Neuronal stem cell (in vitro differentiated cells): ENCODE data around the gene CORO2B.

ENCODE experiments used
- DNase-seq: peaks from one replicate; pipeline ENCODE4 v3.0.0-alpha.2; 2013; ENCODE audit warnings: low spot score
- H2AFZ ChIP-seq: one replicate; pipeline ENCODE4 v1.6.1; 2013; ENCODE audit warnings: mild to moderate bottlenecking, low read length, inconsistent platforms
- H2AK5ac ChIP-seq: 2 replicates; pipeline ENCODE4 v1.6.1; 2013; ENCODE audit warnings: low read depth, mild to moderate bottlenecking, inconsistent platforms, low read length, moderate library complexity, mixed read lengths
- H2BK120ac ChIP-seq: 2 replicates; pipeline ENCODE4 v1.6.1; 2013; ENCODE audit warnings: low read depth, mild to moderate bottlenecking, inconsistent platforms, low read length, moderate library complexity, mixed read lengths
- H2BK12ac ChIP-seq: one replicate; pipeline ENCODE4 v1.6.1; 2013; ENCODE audit warnings: low read length, inconsistent platforms
- H2BK15ac ChIP-seq: 2 replicates; pipeline ENCODE4 v1.6.1; 2013; ENCODE audit warnings: mild to moderate bottlenecking, low read length, inconsistent platforms, mixed read lengths
- H2BK5ac ChIP-seq: one replicate; pipeline ENCODE4 v1.6.1; 2013; ENCODE audit warnings: inconsistent platforms, mild to moderate bottlenecking, low read length, moderate library complexity
- H3K14ac ChIP-seq: one replicate; pipeline ENCODE4 v1.6.1; 2013; ENCODE audit warnings: low read length, inconsistent platforms
- H3K18ac ChIP-seq: 2 replicates; pipeline ENCODE4 v1.6.1; 2013; ENCODE audit warnings: low read length, inconsistent platforms
- H3K23ac ChIP-seq: 2 replicates; pipeline ENCODE4 v1.6.1; 2013; ENCODE audit warnings: low read depth, mild to moderate bottlenecking, mixed read lengths, low read length, inconsistent platforms; ENCODE audit not compliant: poor library complexity
- H3K27ac ChIP-seq: replicated peaks from 3 replicates; pipeline ENCODE4 v1.5.1; 2013; ENCODE audit warnings: low read length, inconsistent platforms
- H3K27me3 ChIP-seq, 3 experiments: 2 replicates each; pipeline ENCODE4 v1.6.1; 2013; ENCODE audit warnings: low read length in 3 of 3, mild to moderate bottlenecking in 2 of 3, inconsistent platforms in 1 of 3, low read depth in 1 of 3, mixed read lengths in 1 of 3, moderate library complexity in 1 of 3; ENCODE audit not compliant: control insufficient read depth in 3 of 3, insufficient read depth in 3 of 3
- H3K36me3 ChIP-seq, 2 donors: replicated peaks in 1 of 2; 2 replicates each; pipeline ENCODE4 v1.6.1; 2013; ENCODE audit warnings: low read length in 2 of 2; ENCODE audit not compliant: control insufficient read depth in 2 of 2, insufficient read depth in 2 of 2
- H3K4ac ChIP-seq: 2 replicates; pipeline ENCODE4 v1.6.1; 2013; ENCODE audit warnings: inconsistent platforms, mild to moderate bottlenecking, low read length, moderate library complexity
- H3K4me1 ChIP-seq, 2 donors: 1 replicate in 1 of 2; 2 replicates in 1 of 2; pipeline ENCODE4 v1.6.1; 2013; ENCODE audit warnings: low read length in 2 of 2, low read depth in 1 of 2; ENCODE audit not compliant: control insufficient read depth in 2 of 2, insufficient read depth in 1 of 2
- H3K4me2 ChIP-seq: one replicate; pipeline ENCODE4 v1.6.1; 2013; ENCODE audit warnings: mild to moderate bottlenecking, low read length, inconsistent platforms; ENCODE audit not compliant: insufficient read depth, poor library complexity, severe bottlenecking
- H3K4me3 ChIP-seq, 2 donors: 2 replicates each; pipeline ENCODE4 v1.5.1; 2013; ENCODE audit warnings: low read length in 2 of 2, mild to moderate bottlenecking in 2 of 2, inconsistent platforms in 1 of 2, moderate library complexity in 1 of 2
- H3K79me1 ChIP-seq: one replicate; pipeline ENCODE4 v1.6.1; 2013; ENCODE audit warnings: low read depth, mild to moderate bottlenecking, inconsistent platforms, low read length, moderate library complexity
- H3K9ac ChIP-seq: one replicate; pipeline ENCODE4 v1.6.1; 2013; ENCODE audit warnings: mild to moderate bottlenecking, low read depth, low read length, inconsistent platforms; ENCODE audit not compliant: poor library complexity
- H3K9me3 ChIP-seq, 2 donors: replicated peaks in 1 of 2; 2 replicates each; pipeline versions ENCODE3 to v1.6.1; 2013; ENCODE audit warnings: low read length in 2 of 2, mild to moderate bottlenecking in 2 of 2, inconsistent platforms in 1 of 2, low read depth in 1 of 2, mixed read lengths in 1 of 2, moderate library complexity in 1 of 2; ENCODE audit not compliant: control insufficient read depth in 2 of 2, insufficient read depth in 1 of 2
- H4K8ac ChIP-seq: one replicate; pipeline ENCODE4 v1.6.1; 2013; ENCODE audit warnings: low read depth, mild to moderate bottlenecking, inconsistent platforms, low read length, moderate library complexity
- H4K91ac ChIP-seq: one replicate; pipeline ENCODE4 v1.6.1; 2013; ENCODE audit warnings: low read length, low read depth, mild to moderate bottlenecking, inconsistent platforms; ENCODE audit not compliant: poor library complexity
- WGBS, 2 donors: extraction: QIAGEN DNeasy Blood & Tissue Kit; methylation state at CpG; one replicate each; pipeline ENCODE4 v1.1.7; 2013; ENCODE audit warnings: missing lambda C conversion rate in 2 of 2, mixed read lengths in 1 of 2; ENCODE audit not compliant: insufficient read length in 2 of 2, insufficient replicate concordance in 1 of 2; ENCODE audit errors: extremely low coverage in 2 of 2; 5-methylcytosine and 5-hydroxymethylcytosine counted together

CORO2B gene

DNA sequence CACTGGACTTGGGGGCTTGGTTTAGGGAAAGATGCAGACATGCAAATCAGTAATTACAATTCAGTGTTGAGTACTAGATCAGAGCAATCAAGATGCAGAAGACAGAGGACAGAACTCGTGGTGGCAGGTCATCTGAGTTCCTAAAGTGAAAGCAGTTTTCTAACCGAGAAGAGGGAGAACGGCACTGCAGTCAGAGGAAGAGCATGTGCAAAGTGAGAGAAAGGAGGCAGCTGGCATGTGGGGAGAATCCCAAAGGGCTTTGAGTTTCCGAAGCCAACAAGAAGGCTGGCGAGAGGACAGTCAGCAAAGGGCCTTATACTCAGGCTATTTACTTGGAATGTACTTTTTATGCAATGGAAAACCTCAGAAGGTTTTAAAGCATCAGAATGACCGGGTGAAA is 154.9 kb downstream of the CORO2B start:
- no peak for DNase-seq
- peaks cover 0 to 12% (median 0%) of the 10 kb centered on the region in 3 experiments for H3K27me3 ChIP-seq
- H3K9ac ChIP-seq: no peak overlapping the region
- no peak overlapping the region for H2BK12ac ChIP-seq
- no CpG with 5 or more reads among the region's 6 CpGs for WGBS, 2 donors
- H3K79me1 ChIP-seq: no peaks in the 10 kb centered on the region
- no peak overlapping the region for H3K14ac ChIP-seq
- H3K4me1 ChIP-seq: peaks cover 3 to 7% of the 10 kb centered on the region in 2 donors
- H3K4me2 ChIP-seq: no peak overlapping the region
- H3K27ac ChIP-seq: no peak overlapping the region
- no peaks in the 10 kb centered on the region for H3K36me3 ChIP-seq
- no peak overlapping the region for H2BK120ac ChIP-seq
- H2BK15ac ChIP-seq: no peak overlapping the region
- no peak overlapping the region for H2BK5ac ChIP-seq
- no peak overlapping the region for H3K23ac ChIP-seq
- H3K4me3 ChIP-seq: no peak overlapping the region
- H3K18ac ChIP-seq: no peak overlapping the region
- no peak overlapping the region for H4K91ac ChIP-seq
- no peak overlapping the region for H2AFZ ChIP-seq
- no peak overlapping the region for H3K4ac ChIP-seq
- H4K8ac ChIP-seq: no peak overlapping the region
- H2AK5ac ChIP-seq: no peak overlapping the region
- H3K9me3 ChIP-seq: no peaks in the 10 kb centered on the region

DNA sequence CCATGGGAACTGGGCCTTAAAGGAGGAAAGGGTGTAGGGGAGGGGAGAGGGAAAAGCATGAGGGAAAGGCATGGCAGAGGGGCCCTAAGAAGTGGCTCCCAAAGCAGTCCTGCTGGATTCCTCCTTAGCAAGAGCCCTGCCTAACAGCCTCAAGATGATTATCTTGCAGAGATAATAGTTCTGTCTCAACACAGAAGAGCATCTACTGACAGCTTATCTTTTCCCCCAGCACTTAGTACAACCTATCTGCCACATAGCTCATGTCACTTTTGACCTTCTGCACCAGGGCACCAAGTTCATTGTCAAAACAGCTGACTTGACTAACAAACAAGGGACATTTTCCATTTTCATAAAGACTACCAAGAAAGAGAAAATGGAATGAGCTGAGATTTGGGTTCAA is 155.6 kb downstream of the CORO2B start:
- no peak overlapping the region for H3K23ac ChIP-seq
- H3K18ac ChIP-seq: no peak overlapping the region
- H3K27ac ChIP-seq: no peak overlapping the region
- DNase-seq: no peak
- no peak overlapping the region for H3K9ac ChIP-seq
- peaks cover 0 to 12% (median 0%) of the 10 kb centered on the region in 3 experiments for H3K27me3 ChIP-seq
- no peak overlapping the region for H3K4ac ChIP-seq
- H3K14ac ChIP-seq: no peak overlapping the region
- H2AK5ac ChIP-seq: no peak overlapping the region
- no peak overlapping the region for H3K4me2 ChIP-seq
- no peak overlapping the region for H2BK15ac ChIP-seq
- H3K9me3 ChIP-seq: no peaks in the 10 kb centered on the region
- H2BK12ac ChIP-seq: no peak overlapping the region
- no peak overlapping the region for H4K91ac ChIP-seq
- peaks cover 3 to 7% of the 10 kb centered on the region in 2 donors for H3K4me1 ChIP-seq
- no peak overlapping the region for H2BK120ac ChIP-seq
- H2AFZ ChIP-seq: no peak overlapping the region
- no peaks in the 10 kb centered on the region for H3K79me1 ChIP-seq
- H3K36me3 ChIP-seq: no peaks in the 10 kb centered on the region
- no peak overlapping the region for H4K8ac ChIP-seq
- no peak overlapping the region for H3K4me3 ChIP-seq
- H2BK5ac ChIP-seq: no peak overlapping the region

DNA sequence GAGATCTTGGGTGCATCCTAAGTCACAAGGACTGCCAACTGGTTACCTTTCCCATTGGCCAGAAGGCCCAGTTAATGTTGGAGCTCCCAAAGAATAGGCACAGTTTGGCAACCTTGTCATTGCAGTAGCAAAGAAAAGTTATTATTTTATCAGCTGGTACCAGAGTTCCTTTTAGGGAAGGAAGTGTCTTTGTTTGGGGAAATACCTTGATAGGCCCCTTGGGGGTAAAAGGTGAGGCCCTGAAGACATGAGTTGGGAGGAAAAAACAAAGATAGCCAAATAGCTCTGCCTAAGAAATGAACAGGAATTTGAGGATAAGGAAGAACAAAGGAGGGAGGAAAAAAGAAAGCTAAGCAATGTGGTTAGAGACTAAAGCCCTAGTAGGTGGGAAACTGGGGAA is 156.1 kb downstream of the CORO2B start:
- no peak for DNase-seq
- H3K4me1 ChIP-seq: peaks cover 3 to 7% of the 10 kb centered on the region in 2 donors
- no peak overlapping the region for H3K4me3 ChIP-seq
- no peak overlapping the region for H2AK5ac ChIP-seq
- peaks cover 0 to 12% (median 0%) of the 10 kb centered on the region in 3 experiments for H3K27me3 ChIP-seq
- H2BK5ac ChIP-seq: no peak overlapping the region
- no peaks in the 10 kb centered on the region for H3K36me3 ChIP-seq
- no peak overlapping the region for H3K23ac ChIP-seq
- H4K91ac ChIP-seq: no peak overlapping the region
- H2AFZ ChIP-seq: no peak overlapping the region
- H3K4me2 ChIP-seq: no peak overlapping the region
- no peak overlapping the region for H3K14ac ChIP-seq
- no peaks in the 10 kb centered on the region for H3K9me3 ChIP-seq
- no peak overlapping the region for H3K18ac ChIP-seq
- no peaks in the 10 kb centered on the region for H3K79me1 ChIP-seq
- no peak overlapping the region for H3K4ac ChIP-seq
- H3K27ac ChIP-seq: no peak overlapping the region
- no peak overlapping the region for H4K8ac ChIP-seq
- no peak overlapping the region for H3K9ac ChIP-seq
- H2BK15ac ChIP-seq: no peak overlapping the region
- H2BK120ac ChIP-seq: no peak overlapping the region
- H2BK12ac ChIP-seq: no peak overlapping the region

DNA sequence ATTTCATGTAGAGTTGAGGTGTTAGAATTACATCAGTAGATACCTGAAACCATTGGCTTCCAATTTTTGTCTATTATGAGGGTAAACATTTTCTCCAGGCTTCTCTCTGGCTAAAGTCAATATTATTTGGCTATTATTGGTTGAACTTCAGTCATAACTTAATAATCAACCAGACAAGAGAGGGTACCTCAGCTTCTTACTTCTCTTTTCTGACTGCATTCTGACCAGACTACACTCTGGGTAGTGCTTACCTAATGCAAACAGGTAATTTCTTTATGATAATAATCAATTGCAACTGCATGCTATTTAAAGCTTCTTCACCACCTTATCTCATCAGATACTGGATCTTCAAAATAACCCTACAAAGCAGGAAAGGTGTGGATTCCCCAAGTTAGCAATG is 156.8 kb downstream of the CORO2B start:
- Histone ChIP-seq H4K91ac (no peak overlapping the region), H4K8ac (no peak overlapping the region), H3K4me1 (peaks cover 2 to 4% of the 10 kb centered on the region in 2 donors), H2BK5ac (no peak overlapping the region), H3K27ac (no peak overlapping the region), H2AFZ (no peak overlapping the region), H2BK120ac (no peak overlapping the region), H3K23ac (no peak overlapping the region), H2BK15ac (no peak overlapping the region), H3K9ac (no peak overlapping the region), H3K36me3 (no peaks in the 10 kb centered on the region), H3K18ac (no peak overlapping the region), H3K14ac (no peak overlapping the region), H3K79me1 (no peaks in the 10 kb centered on the region), H2BK12ac (no peak overlapping the region), H3K4me2 (no peak overlapping the region), H2AK5ac (no peak overlapping the region), H3K27me3 (peaks cover 0 to 12% (median 0%) of the 10 kb centered on the region in 3 experiments), H3K4me3 (no peak overlapping the region), H3K4ac (no peak overlapping the region), H3K9me3 (no peaks in the 10 kb centered on the region)
- no peak for DNase-seq
